Bronchial epithelial cell (primary cell): Measurements from ENCODE around the gene THSD4. TPM values are rescaled to one million over a fixed set of nuclear protein-coding genes. Genes with fewer than 3 reads are reported as not detected.
A peak's percentile ranks its signal among the peaks of the same experiment; 100 is the strongest.

Source experiments
- DNase-seq: peaks from one replicate; pipeline ENCODE4 v3.0.0-alpha.2; 2010; ENCODE audit warnings: low read depth
- FAIRE-seq: peaks from 2 replicates; lab custom pipeline; 2011; peaks lifted over from hg19 to GRCh38; lab: Jason Lieb, UNC
- H3K27me3 ChIP-seq: 2 replicates; pipeline ENCODE4 v1.5.1; 2011; ENCODE audit warnings: low read length; ENCODE audit not compliant: control insufficient read depth, insufficient read depth
- H3K36me3 ChIP-seq: 2 replicates; pipeline ENCODE4 v1.5.1; 2011; ENCODE audit warnings: low read length; ENCODE audit not compliant: control insufficient read depth, insufficient read depth
- H3K4me3 ChIP-seq: 2 replicates; pipeline ENCODE4 v1.5.1; 2011; ENCODE audit warnings: mild to moderate bottlenecking, low read depth, low read length, control low read depth
- CTCF ChIP-seq: IDR thresholded peaks from 2 replicates; pipeline ENCODE4 v1.5.1; 2011; ENCODE audit warnings: mild to moderate bottlenecking, moderate library complexity, low read length, control low read depth, inconsistent platforms; ENCODE audit not compliant: insufficient read depth, severe bottlenecking
- total RNA-seq: library from RNA; depleted of rRNA; stranded (reverse); fragments of >200 nt; gene quantifications from 2 replicates; pipeline ENCODE4 v1.2.1, GENCODE V29; 2014

The THSD4 gene
- total RNA-seq, 1 donor from 2014 or later, result 14.5 TPM

- DNase-seq (no peak), FAIRE-seq (no peak)
- no peaks in the 10 kb centered on the region for H3K36me3 ChIP-seq
These were observed 175.8 kb downstream of the THSD4 start for GRCh38 chr15:71290881-71291635.

GRCh38 chr15:71291723-71292122 is 176.5 kb downstream of the THSD4 start:
- Histone ChIP-seq H3K36me3 (no peaks in the 10 kb centered on the region), H3K27me3 (no peaks in the 10 kb centered on the region), H3K4me3 (no peak overlapping the region)
- FAIRE-seq (no peak), DNase-seq (no peak)
- no peak for TF ChIP-seq CTCF

More at GRCh38 chr15:71290881-71291635, 175.8 kb downstream of the THSD4 start:
- TF ChIP-seq CTCF, result no peak
- H3K27me3 ChIP-seq, result no peaks in the 10 kb centered on the region
- H3K4me3 ChIP-seq, result no peak overlapping the region

GRCh38 chr15:71293723-71294122 is 178.5 kb downstream of the THSD4 start:
- H3K4me3 ChIP-seq, result no peak overlapping the region
- H3K27me3 ChIP-seq, result no peaks in the 10 kb centered on the region
- DNase-seq (no peak), FAIRE-seq (no peak)
- TF ChIP-seq CTCF, result no peak
- no peaks in the 10 kb centered on the region for H3K36me3 ChIP-seq

GRCh38 chr15:71294251-71294910 is 179.1 kb downstream of the THSD4 start:
- Histone ChIP-seq H3K36me3 (no peaks in the 10 kb centered on the region), H3K27me3 (no peaks in the 10 kb centered on the region), H3K4me3 (no peak overlapping the region)
- DNase-seq (no peak), FAIRE-seq (no peak)
- TF ChIP-seq CTCF, result no peak

- TF ChIP-seq CTCF, result no peak
- no peak overlapping the region for H3K4me3 ChIP-seq
- no peaks in the 10 kb centered on the region for H3K27me3 ChIP-seq
- FAIRE-seq (peak; percentile 93), DNase-seq (peak; percentile 100)
- H3K36me3 ChIP-seq, result no peaks in the 10 kb centered on the region
These were observed 179.8 kb downstream of the THSD4 start for GRCh38 chr15:71294911-71295602.
